Epithelial cell of prostate (primary cell): ENCODE measurements around the gene FLVCR2.

Source experiments
- DNase-seq: peaks from one replicate; pipeline ENCODE4 v3.0.0-alpha.2; 2011; ENCODE audit warnings: low read depth, low spot score
- H3K27ac ChIP-seq: fragments of 450-650 bp; 2 replicates; pipeline ENCODE4 v1.5.1; 2017; ENCODE audit warnings: mild to moderate bottlenecking

FLVCR2 gene

DNA sequence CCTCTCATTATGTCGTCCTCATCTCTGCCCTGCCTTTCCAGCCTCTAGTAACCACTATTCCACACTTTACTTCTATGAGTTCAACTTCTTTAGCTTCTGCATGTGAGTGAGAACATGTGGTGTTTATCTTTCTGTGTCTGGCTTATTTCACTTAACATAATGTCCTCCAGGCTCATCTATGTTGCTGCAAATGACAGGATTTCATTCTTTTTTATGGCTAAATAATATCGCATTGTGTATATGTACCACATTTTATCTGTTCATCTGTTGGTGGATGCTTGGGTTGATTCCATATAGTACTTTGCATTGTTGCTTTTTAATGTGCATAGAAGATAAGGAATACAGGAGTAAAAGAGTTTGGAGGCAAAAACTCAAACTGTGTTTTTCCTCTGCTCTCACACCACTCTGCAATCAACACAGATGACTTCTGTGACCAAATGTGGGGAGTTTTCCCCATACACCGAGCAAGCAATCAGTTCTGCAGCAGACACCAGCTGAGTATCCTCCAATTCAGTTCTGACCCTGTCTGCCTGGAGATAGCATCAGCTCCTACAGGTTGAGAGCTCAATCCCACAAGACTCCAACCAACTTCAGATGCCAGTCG is 24.6 kb upstream of the FLVCR2 start:
- DNase-seq, result no peak
- H3K27ac ChIP-seq, result peak overlapping the region; percentile 28

DNA sequence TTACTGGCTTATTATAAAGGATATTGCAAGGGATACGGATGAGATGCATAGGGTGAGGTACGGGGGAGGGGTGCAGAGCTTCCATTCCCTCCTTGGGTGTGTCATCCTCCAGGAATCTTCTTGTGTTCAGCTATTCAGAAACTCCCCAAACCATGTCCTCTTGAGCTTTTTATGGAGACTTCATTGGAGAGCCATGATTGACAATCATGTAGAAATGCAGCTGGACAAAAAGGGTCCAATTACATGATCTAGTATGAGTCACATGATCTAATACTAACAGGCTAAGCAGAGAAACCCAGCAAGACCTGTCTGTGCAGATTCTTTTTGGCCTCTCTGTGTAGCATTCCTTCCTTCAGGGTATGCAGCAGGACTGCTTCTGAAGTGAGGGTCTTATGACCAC is 23.9 kb upstream of the FLVCR2 start:
- peak; percentile 60 for DNase-seq
- peak overlapping the region; percentile 28 for H3K27ac ChIP-seq

DNA sequence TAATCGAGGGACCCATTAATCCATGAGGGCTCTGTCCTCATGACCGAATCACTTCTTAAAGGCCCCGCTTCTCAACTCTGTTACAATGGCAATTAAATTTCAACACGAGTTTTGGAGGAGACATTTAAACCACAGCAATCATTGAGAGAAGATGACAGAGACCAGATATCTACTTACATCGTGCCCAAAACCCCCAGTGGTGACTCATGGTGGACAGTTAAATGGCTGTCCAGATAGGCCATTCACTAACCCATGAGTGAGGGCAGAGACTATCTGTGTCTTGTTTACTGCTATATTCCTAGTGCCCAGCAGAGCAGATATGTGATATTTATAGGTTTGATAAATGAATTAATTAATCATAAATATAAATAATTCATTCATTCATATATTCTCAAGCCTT is 20.0 kb upstream of the FLVCR2 start:
- peak overlapping the region; percentile 82 for H3K27ac ChIP-seq
- no peak for DNase-seq

DNA sequence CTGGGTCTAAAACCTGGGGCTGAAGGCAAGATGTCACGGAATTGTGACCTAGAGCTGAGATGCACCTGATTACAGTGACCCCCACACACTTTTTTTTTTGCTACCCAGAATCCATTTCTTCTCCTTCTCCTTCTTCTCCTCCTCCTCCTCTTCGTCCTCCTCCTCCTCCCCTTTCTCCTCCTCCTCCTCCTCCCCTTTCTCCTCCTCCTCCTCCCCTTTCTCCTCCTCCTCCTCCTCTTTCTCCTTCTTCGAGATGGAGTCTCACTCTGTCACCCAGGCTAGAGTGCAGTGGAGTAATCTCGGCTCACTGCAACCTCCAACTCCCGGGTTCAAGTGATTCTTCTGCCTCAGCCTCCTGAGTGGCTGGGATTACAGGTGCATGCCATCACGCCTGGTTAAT is 19.4 kb upstream of the FLVCR2 start:
- no peak for DNase-seq
- H3K27ac ChIP-seq, result peak overlapping the region; percentile 82

DNA sequence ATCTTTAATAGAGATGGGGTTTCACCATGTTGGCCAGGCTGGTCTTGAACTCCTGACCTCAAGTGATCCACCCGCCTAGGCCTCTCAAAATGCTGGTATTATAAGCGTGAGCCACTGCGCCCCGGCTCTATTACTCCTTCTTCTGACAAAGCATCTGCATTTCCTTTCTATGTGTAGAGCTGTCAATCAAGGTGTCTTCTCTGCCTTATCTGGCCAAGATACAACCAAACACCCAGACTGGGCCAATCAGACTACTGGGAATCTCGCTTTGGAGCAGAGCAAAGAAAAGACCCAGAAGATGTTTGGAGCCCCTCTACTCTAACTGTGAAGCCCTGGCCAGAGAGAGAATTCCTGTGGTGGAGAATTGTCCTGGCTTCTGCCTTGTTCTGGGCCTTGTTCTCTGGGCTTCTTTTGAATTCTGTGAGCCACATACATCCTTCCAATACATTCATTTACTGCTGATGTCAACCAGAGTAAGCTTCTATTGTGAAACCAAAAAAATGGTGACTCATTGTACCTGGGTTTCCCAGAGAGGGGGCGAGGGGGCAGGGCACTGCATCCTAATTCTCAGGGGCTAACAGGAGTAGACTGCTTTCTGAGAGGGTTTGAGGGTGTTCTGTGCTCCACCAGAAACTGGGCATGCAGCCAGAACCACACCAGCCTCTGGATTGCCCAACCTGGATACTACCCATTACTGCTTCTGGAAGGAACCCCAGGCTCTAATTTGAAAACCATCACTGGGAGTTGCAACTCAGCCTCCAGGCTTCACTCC is 18.8 kb upstream of the FLVCR2 start:
- H3K27ac ChIP-seq, result peak overlapping the region; percentile 82
- DNase-seq, result peak; percentile 68

DNA sequence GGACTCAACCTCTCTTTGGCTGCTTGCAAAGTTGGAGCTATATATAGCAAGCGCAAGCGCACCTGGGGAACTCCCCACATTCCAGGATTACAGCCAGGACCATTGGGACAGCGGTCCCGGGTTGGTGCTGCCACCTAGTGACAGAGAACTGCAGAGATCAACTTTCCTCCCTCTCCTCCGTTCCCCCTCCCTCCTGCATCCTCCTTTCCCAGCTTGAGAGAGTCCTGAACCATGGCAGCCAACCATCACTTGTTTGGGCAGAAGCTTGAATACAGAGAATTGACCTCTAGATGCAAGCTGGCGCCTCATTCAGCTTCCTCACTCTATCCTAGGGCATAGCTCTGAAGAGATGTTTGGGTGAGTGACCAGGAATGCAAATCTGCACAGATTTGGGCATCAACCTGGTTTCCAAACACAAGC is 17.4 kb upstream of the FLVCR2 start:
- peak; percentile 65 for DNase-seq
- H3K27ac ChIP-seq, result no peak overlapping the region

DNA sequence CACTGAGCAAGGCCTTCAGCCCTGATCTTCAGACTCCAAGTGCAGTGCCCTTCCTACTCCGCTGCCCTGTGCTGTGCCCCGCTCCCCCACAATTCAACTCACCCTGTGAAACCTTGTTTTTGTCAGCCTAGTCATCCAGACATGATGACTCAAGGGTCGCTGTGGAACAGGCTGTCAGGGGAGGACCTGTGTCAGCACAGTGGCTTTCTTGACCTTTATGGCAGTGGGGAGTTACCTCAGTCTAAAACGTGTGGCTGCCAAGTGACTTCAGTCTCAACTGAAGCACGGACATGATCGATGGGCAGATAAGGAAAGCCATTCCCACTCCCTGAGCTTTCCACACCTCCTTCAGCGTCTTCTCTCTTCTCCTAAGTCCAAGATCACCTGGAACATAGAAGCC is 16.3 kb upstream of the FLVCR2 start:
- DNase-seq, result no peak
- H3K27ac ChIP-seq, result no peak overlapping the region

DNA sequence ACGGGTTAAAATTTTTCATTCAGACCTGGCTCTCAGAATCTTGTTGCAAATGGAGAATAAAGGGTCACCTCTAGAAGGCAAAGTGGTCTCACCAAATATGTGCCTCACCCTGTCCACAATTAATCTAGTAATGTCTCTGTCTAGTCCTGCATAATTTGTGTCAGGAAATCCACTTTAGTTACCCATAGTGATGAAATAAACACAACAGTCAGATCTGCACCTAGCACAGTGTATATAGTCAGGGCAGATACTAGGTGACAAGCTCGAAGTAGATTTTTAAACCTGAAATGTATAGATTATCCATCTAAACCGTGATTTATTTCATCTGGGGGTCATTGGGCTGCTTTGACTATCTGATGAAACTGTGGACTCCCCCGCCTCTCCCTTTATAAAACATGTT is 15.9 kb upstream of the FLVCR2 start:
- DNase-seq, result no peak
- H3K27ac ChIP-seq, result no peak overlapping the region

DNA sequence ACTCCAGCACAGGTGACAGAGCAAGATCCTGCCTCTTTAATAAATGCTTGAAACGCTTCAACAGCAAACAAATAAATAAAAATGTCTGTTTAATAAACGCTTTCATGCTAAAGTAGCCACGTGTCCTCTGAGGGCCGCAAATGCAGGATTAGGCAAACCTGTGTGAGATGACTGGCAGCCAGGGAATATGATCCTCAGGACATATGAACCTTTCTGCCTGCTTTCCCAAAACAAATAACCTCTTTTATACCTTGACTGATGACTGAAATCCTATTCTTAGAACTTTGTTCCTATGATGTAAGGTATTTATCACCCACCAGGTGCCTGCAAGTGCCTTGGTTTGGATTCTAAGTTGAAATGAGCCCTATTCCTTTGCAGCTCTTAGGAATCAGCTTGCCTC is 14.5 kb upstream of the FLVCR2 start:
- DNase-seq, result no peak
- no peak overlapping the region for H3K27ac ChIP-seq

DNA sequence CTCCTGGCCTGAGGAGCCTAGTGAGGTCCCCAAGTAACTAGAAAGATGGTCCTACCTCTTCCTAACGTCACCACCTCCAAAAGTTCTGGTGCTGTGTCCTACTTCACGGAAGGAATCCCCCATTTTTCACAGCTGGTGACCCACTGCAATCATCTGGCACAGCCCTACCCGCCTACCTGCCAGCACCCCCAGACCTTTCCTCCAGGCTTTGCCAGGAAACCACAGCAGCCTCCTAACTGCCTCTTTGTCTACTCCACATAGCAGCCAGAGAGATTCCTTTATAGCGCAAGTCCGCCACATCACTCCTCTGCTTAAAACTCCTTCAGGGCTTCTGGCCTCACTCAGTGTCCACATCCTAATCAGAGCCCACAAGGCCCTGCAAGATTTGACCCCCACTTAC is 13.4 kb upstream of the FLVCR2 start:
- DNase-seq, result no peak
- H3K27ac ChIP-seq, result no peak overlapping the region

DNA sequence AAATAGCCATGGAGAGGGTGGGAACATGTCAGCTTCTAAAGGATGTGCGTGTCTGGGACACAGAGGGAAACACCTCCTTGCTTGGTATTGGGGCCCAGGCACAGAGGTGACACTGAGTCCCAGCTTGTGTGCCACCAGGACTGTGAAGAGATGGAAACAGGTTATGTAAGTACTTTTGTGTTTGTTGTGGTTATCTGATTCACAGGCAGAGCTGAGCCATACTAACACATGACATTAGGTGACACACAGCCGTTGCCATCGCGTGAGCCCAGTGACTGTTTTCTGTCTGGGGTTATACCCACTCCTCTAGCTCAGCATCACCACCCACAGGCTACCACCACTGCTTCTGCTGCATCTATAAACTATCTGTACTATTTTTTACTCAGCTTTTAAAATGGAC is 12.1 kb upstream of the FLVCR2 start:
- DNase-seq, result peak; percentile 31
- H3K27ac ChIP-seq, result no peak overlapping the region

DNA sequence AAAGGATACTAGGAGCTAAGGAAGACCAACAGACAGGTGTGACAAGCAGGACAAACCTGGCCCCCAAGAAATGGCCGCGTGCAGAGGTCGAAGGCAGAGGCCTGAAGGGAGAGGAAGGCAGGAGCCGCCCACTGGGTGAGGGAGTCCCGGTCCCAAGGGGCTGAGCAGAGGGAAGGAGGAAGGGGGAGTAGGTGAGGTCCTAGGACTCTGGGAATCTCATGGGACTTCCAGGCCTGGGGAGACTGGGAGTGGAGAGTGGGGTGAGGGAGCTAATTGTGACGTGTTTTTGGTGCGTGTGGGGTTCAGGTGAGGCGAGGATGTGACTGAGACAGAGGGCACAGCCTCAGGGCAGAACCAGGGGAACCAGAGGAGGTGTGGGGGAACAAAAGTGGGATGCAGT is 11.7 kb upstream of the FLVCR2 start:
- H3K27ac ChIP-seq, result no peak overlapping the region

DNA sequence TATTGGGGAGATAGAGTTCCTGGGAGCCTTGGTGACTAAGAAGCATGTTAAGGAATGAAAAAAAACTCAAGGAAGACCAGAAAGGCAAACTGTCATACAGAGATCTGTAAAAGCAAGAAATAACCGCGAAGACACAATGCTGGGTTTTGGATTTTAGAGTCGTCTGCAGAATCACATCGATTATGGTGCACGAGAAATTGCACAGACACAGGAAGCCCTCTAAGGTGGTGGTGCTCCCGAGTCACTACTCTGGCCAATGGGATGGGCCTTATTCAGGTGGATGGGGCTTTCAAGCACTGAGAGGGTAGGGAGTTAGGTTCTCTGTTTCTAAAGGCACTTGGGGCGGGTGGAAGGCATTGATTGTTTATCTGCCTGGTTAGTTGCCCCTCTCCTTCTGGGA is 10.3 kb upstream of the FLVCR2 start:
- no peak overlapping the region for H3K27ac ChIP-seq
- no peak for DNase-seq

More for the DNA sequence above, 11.7 kb upstream of the FLVCR2 start:
- no peak for DNase-seq

DNA sequence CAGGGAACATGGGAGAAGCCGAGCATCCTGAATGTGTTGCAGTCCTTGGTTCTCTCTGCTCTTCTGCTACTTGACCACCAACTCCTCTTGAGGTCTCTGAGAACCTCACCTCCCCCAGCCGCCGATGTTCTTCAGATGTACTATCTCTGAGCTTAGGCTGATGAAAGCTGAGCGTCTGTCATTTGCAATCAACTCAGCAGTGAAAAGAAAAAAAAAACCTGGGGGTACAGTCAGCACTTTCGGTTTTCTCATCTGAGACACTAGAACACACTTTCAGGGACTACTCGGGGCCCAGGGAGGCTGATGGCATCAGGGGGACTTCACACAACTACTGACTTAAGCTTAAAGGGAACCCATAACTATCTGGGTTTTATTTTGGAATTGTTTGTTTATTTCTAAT is 9.6 kb upstream of the FLVCR2 start:
- DNase-seq, result no peak
- H3K27ac ChIP-seq, result no peak overlapping the region

DNA sequence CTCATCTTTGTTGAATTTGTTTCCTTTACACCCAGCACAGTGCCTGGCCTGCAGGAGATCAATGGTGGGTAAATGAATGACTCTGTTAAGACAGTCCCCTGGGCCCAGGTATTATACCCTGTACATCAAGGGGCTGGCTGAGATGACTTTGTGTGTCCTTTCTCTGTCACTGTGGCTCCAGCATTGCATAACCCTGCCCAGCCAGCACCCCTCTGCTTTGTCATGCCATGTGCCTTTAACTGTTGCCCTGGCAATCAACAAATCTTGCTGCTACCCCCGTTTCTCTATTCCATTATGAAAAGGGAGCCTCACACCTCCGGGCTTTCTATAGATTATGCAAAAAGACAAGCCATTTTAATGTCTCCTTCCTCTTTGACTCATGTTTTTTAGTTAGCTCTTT is 7.6 kb upstream of the FLVCR2 start:
- DNase-seq, result no peak
- no peak overlapping the region for H3K27ac ChIP-seq

DNA sequence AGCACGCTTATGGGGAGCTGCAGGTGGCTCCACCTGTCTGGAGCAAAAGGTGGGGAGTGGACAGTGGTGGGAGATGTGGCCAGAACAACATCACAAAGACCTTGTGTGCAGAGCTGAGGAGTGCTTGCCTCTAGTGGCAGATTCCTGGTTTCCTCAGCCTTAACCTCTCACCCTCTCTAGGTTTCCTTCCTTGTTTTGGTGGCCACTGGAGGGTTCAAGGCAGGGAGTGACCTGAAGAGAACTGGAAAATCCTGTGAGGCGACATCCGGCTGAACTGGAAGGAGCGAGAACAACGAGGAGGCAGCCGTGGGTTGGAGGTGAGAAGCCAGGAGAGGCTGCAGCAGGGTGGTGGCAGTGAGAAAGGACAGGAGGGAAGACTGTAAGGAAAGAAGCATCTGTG is 6.3 kb upstream of the FLVCR2 start:
- DNase-seq, result no peak
- no peak overlapping the region for H3K27ac ChIP-seq

DNA sequence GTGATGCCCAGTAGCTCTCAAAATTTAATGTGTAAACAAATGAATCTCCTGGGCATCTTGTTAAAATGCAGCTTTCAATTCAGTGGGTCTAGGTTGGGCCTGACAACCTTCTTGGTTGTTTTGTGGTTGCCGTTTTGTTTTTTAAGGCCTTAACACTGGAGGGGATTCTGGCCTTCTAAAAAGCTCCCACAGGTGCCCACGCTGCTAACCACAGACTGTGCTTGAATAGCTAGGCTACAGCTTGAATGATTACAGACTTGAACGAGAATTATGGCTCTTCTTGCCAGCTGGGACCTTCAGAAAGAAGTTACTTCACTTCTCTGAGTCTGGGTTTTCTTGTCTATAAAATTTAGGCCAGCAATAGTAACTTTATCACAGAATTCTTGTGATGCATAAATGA is 1.3 kb upstream of the FLVCR2 start:
- DNase-seq, result no peak
- no peak overlapping the region for H3K27ac ChIP-seq

DNA sequence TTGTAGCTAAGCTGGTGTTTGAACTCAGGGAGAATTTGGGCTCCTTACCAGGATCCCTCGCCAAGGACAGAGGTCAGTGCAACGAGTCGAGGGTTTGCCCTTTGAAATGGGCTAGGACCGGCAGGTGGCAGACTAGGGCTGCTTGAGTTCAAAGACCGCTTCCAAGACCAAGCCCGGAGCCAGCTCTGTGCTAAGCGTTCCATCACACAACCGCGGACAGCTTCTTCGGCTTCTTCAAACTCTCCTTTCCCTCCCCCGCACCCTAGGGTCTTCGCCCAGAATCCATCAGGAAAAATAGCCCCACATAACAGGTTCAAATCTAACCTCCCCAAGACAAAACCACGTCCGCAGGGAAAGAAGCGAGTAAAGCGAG is 705 bp upstream of the FLVCR2 start:
- peak; percentile 18 for DNase-seq
- peak overlapping the region; percentile 19 for H3K27ac ChIP-seq

DNA sequence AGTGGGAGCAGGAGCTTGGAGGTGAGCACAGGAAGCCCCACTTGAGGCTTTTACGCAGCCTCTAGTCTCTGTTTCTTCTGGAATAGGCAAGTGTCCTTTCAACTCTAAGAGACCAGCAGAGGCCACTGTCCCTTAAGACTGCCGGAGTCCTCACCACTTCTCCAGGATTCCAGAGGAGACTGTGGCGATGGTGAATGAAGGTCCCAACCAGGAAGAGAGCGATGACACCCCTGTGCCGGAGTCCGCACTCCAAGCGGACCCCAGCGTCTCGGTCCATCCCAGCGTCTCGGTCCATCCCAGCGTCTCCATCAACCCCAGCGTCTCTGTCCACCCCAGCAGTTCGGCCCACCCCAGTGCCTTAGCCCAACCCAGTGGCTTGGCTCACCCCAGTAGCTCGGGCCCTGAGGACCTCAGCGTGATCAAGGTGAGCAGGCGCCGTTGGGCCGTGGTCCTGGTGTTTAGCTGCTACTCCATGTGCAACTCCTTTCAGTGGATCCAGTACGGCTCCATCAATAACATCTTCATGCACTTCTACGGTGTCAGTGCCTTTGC is 442 bp downstream of the FLVCR2 start:
- no peak overlapping the region for H3K27ac ChIP-seq
- no peak for DNase-seq

DNA sequence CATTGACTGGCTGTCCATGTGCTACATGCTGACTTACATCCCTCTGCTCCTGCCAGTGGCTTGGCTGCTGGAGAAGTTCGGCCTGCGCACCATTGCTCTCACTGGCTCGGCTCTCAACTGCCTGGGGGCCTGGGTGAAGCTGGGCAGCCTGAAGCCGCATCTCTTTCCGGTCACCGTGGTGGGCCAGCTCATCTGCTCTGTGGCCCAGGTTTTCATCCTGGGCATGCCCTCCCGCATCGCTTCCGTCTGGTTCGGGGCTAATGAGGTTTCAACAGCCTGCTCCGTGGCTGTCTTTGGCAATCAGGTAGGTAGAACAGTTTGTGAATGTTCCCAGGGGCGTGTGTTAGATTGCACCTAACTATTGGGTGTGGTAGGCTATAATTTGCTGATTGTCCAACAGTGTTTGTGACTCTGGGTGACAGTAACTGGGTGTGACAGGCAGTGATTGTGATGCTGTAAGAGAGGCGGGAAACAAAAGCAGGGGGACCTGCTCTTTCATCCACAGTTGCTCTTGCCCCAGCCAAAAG is 981 bp downstream of the FLVCR2 start:
- H3K27ac ChIP-seq, result no peak overlapping the region
- DNase-seq, result no peak

DNA sequence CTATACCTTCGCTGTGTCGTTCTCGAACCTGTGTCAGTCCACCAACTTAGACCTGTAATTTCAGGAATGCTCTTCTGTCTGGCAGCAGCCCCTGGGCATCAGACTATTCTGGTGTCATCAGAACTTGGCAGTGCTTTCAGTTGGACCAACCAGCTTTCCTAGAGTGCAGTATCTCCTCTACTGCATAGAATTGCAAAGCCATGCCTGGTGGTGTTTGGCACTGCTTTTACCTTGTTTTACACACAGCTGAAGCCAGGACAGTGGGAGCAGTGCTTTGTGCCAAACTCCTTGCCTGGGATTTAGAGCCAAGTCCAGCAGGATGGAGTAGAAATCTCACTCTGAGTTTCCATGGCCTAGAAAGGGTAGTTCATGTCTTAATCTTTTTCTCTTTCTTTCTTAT is 1.5 kb downstream of the FLVCR2 start:
- H3K27ac ChIP-seq, result no peak overlapping the region
- DNase-seq, result no peak

DNA sequence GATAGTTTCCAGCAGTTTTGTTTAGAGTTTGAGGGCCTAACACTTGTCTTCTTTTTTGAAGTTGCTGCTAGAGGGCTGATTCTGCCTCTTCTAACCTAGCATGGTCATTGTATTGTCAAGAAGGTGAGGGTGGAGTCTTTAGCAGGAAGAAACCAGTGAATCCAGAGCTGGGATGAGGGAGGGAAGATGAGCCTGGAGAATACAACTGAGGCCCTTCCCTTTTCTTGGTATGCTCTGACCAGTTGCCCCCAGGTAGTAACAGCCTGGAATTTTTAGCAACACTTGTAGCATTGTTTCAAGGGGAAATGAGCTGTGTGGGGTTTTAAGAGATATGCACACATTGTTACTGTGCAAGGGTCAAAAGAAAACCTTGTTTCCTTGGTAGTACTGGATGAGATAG is 9.0 kb downstream of the FLVCR2 start:
- no peak overlapping the region for H3K27ac ChIP-seq
- DNase-seq, result no peak
